ENCODE measurements around the gene ALK.
"Not testable (repeated sequence)": the region's sequence is repeated elsewhere in the genome, so short reads cannot be mapped to it uniquely, and the experiment has no call there.

The ALK gene

DNA sequence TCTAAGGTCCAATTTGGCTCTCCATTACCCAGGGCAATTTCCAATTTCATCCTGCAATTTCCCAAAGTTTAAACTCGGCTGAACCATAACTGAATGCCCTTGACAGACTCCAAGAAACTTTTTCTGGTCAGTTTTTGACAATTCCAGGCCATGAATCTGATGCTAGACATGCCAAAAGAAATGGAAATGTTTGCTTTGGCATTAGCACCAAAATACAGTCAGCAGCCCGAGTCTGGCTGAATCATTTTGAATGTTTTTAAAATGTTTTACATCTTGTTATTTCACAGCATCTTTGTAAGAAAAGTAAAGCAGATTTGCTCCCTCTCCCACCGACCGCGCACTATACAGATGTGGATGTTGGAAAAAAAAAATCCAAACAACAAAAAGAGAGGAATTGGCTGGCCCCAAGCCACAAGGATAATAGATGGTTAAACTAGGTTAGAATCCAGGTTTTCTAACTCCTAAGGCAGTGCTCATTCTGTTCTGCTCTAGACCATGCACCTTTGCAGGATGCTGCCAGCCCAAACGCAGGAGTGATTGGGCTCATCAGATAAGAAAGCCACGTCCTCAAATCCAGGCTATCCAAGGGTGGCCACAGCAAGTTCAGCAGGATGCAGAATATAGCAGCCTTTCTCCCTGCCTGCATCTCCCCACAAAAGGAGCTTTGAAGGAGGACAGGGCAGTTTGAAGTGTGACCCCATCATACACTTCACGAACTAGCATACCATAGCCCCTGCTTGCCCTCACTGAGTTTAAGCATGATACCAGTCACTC, 167.5 kb downstream of the ALK start:
- DNase-seq: no peak

DNA sequence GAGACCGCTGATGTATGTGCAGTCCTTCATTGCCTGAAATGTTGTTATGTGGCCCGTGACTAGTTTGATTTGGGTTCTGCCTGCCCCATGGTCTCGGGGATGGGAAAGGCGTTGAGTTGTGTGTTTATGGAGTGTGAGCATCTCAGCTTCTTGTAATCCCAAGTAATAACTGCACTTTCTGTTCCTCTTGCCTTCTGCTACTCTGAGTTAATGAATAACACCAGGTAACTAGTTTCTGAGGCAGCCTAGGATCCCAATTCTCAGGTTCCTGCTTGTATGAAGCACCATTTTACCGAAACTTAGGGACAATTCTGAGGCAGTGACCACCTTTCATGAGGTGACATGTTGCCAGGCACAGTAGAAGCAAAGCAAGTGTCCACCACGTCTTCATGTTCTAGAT, 170.0 kb downstream of the ALK start:
- DNase-seq: no peak

DNA sequence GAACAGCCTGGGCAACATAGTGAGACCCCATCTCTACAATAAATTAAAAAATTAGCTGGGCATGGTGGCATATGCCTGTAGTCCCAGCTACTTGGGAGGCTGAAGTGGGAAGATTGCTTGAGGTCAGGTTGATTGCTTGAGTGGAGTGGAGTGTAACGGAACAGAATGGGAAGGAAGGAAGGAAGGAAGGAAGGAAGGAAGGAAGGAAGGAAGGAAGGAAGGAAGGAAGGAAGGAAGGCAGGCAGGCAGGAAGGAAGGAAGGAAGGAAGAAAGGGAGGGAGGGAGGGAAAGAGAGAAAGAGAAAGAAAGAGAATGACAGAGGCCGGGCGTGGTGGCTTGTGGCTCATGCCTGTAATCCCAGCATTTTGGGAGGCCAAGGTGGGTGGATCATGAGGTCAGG, 170.9 kb downstream of the ALK start:
- DNase-seq: not testable (repeated sequence)

DNA sequence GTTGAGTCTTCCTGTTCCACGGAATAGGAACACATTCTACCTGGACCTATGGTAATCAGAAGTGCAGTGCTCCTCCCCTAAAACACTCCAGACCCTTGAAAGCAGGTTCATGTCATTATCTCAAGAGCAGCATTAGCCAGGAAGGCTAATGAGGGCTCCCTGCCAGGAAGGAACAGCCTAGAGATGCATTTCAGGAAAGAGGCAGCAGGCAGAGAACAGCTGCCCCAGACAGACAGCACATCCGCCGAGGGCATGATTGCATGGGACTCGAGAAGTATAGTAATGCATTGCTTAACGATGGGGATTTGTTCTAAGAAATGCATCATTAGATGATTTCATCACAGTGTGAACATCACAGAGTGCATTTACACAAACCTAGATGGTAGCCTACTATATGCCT, 171.5 kb downstream of the ALK start:
- DNase-seq: no peak

DNA sequence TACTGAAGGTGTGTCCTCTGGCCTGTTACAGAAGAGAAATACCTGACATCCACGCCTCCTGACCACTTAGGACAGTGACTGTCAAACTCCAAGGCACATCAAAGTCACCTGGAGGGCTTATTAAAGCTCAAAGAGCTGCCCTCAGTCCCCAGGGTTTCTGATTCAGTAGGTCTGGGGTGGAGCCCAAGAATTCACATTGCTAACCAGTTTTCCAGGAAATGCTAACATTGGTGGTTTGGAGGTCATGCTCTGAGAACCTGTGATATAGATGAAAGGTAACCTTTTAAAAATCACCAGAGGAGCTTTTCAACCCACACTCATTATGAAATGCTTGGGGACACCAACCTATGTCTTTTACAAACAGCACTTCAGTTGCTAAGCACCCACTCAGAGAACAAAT, 172.3 kb downstream of the ALK start:
- DNase-seq: no peak

DNA sequence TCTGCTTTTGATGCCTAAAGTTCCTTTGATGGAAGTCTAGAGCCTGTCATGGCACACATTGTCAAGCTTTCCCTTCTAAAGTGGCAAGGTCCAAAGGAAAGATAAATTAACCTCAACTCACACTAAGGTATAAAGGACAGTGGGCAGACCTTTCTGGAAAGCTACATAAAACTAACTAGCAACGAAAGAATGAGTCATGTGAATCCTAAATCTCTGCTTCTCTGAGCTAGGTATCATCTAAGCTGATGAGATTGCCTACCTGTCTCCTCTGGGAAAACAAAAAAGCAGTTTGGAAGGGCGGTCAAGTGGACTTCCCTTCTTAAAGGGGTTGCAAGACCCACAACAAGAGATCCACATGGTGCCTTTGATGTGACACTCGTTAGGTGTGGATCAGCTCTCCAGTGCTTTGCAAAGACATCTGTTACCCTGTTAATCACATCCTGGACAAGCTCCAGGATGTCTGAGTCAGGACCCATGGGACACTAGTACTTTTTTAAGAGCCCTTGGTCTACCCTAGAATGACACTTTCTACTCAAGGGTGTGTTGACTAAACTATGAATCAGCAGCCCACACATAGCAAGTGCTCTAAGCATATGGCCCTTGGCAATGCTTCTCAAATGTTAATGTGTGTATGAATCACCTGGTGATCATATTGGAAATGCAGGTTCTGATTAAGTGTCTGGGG, 173.5 kb downstream of the ALK start:
- no peak for DNase-seq

DNA sequence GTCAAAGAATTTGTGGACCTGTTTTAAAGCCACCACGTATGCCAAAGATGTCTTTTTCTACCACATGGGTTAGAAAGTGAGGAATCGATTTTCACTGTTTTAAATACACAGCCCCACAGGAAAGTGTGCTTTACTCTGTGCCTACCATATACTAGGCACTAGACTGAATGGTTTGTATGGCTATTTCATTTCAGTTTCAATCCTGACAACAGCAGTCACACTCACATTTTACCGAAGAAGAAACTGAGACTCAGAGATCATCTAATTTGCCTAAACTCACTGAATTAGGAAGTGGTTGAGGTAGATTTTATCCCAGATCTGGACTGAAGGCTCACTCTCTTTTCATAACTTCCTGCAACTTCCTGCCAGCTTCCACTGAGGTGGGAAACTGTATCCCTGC, 176.4 kb downstream of the ALK start:
- DNase-seq: no peak

DNA sequence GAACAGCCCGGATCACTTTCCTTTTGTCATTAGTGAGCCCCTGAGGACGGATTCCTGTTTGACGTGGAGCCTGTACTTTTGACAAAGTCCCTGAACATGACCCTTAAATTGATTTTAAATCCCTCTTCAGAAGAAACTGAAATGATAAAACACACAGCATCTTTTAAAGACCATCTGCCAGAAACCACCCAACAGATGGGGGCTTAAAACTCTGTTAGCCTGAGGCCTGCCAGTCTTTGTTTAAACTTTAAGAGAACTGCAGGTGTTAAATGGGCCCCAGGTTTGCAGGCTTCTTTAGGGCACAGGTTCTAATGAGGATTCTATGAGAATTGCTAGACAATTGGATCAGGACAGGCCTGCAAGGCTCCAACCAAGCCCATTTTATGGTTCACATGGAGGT, 177.9 kb downstream of the ALK start:
- DNase-seq: no peak

DNA sequence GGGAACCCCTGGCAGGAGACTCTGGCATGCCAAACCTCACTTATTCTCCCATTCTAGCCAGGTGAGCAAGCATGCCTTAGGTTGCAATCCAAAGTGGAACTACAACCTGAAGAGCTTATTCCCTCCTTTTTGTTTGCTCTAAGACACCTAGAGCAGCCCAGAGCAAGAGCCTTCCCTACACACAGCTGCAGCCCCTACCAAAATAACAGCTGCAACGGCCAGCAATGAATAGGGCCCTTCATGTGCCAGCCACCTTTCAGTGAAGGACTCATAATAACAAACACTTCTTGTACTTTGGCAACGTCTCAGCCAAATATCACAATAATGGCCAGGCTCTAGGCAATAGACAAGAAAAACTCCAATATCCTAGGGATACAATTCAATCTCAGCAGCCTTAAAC, 178.7 kb downstream of the ALK start:
- DNase-seq: no peak

DNA sequence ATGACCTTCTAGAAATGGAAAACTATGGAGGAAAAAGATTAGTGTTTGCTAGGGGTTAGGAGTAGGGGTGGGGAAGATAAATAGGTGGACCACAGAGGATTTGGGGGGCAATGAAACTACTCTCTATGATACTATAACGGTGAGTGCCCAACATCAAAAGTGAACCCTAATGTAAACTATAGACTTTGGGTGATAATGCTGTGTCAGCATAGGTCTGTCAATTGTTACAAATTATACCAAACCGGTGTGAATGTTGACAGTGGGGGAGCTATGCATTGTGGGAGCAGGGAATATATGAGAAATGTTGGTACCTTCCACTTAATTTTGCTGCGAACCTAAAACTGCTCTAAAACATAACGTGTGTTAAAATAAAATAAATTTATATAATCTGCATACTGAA, 180.3 kb downstream of the ALK start:
- no peak for DNase-seq

DNA sequence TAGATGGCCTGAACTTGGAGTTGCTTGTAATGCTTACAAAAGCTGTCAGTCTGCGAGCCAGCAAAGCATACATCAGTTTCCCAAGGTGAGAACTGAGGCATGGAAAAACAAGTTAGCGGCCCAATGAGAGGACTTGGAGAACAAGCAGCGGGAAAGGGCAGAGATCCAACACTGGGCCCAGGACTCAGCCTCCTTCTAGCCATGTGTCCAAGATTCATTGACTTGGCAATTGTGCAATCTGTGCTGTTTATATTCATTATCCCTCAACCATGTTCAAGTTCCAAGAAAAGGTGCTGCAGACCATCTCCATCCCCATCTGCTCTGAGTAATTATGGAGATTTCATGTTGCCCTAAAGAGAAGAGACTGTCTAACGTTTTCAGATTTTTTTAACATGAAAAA, 187.4 kb downstream of the ALK start:
- no peak for DNase-seq

DNA sequence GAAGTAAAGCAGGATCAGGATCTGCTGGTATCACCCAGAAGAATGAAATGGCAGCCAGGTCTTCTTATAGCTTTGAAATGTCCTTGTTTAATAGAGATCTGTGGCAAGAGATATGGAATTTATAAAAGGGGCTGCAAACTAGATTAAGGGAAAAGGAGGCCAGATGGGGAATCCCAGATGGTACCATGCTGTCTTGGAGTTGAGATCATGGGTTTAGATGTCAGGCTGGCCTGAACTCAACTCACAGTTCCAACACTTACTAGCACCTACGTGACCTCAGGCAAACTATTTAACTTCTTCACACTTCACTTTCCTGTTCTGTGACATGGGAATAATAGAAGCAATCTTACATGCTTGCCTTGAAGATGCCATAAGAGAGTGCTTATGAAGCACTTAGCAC, 188.2 kb downstream of the ALK start:
- no peak for DNase-seq

DNA sequence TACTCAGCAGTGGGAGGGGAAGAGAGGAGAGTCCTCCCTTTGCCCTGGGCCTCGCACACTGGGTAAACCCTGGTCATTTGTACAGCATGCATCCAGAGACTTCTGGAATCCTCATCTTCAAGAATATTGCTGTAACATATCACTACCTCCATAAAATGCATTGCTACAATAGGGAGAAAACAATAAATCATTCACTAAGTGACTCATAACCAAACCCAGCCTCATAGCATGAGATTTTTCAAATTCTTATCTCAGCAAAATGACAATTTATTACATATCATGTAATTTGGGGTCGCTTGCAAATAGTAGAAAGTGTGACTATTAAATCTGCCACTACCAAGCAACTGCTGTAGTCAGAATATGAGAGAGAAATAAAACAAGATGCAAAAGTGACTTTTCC, 189.4 kb downstream of the ALK start:
- DNase-seq: no peak

DNA sequence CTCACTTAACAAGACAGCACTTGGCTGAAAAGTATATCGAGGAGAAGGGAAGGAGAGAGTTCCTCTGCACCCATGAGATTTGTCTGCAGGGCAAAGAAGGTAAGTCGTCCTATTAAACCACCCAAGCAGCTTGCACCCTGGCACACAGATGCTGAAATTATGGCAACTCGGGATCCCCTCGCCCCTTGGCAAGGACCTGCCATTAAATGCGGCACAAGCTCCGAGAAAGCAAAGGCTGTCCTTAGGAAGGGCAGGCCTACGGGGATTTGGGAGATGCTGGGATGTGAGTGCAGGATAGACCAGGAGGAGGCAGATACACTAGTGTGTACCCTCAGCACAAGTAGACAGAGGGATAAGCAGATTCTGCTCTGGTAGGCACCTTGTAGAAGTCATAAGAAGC, 191.5 kb downstream of the ALK start:
- DNase-seq: no peak

DNA sequence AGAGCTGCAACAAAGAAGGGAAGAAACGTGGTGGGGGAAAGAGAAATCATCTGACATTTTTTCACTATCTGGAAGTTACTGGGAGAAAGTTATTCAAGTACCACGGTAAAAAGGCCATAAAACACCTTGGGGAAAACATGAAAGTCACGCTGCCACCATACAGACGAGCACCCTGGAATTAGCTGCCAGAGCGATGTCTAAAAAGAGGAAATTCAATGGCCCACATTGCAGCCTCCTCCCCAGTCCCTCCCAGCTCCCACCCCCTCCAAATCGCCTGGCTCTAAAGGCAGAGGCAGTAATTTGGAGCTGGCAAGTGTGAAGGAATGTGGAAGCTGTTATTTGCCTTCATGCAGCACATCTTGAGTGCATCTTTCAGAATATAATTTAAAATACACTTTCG, 192.0 kb downstream of the ALK start:
- DNase-seq: no peak

DNA sequence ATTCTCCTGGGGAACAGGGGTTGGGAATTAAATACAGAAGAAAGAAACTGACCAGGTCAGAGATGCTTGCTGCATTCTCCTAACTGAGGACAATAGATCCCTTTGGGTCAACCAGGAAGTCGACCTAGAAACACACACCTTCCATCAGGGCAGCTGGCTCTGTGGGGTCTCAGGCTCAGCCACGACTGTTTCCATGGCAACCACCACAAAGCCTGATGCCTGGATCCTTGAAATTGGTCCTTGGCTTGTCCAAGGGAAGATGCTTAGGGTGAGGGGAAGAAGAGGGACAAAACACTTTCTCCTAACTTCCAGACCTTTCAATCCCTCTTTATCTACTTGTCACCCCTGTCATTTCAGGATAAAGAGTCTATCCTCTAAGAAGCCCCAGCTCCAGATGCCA, 194.4 kb downstream of the ALK start:
- no peak for DNase-seq

DNA sequence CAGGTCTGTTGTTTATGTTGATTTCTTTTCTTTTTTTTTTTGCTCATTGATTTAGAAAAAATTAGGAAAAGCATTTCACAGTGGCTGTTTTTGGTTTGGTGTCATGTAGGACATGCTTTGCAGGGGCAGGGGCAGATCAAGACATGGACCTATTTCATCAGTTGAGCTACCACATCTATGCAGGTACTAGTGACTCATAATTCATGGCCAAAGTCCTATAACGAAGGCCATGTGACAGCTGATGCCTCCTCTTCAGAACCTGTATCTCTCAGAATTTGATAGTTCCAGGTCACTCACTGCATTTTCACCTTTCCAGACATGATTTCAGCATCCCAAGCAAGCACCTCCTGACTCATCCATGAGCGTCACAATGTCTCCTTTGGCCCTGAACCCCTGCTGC, 195.8 kb downstream of the ALK start:
- no peak for DNase-seq

DNA sequence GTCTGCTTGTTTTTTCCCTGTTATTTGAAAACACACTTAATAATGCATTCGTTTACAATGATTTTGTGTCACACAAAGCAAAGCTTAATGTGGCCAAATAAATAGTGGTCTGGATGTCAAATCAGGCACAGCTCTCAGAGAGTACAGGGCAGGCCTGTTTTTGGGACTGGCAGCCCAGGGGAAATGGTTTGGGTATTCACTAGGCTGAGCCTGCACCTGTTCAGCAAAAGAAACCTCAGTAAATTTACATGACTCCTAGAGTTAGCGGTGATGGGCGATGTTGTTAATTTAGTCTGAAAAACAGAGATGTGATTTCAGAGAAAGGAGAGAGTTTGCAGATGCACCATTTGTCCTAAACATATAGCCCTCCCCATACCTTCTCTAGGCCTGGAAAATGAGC, 197.1 kb downstream of the ALK start:
- no peak for DNase-seq

DNA sequence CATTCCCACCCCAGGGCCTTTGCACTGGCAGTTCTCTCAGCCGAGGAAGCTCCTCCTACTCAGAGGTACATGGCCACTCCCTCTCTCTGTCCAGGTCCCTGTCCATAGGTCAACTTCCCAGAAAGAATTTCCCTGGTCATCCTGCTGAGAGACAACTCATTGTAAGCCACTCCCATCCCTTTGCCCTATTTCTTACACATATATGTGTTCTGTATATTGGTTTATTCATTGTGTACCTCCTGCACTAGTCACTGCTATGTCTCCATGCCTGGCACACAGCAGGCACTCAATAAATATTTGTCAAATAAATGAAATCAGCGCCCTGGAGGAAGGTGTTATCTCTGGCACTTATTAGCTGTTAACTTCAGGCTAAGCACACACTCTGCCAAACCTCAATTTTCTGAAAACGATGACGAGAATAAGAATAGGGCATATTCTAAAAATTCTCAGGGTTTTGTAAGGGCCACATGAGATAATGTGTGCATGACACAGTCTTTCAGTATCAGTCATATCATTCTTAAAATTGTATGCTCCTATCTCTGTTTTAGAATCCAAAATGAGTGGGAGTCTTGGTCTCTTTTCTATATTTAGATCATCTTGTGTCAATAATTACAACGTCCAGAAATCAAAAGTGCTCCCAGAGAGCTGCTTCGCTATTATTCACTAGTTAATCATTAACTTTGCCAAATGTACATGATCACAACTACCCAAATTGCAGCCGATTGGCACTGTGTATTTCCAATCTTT, 198.0 kb downstream of the ALK start:
- no peak for DNase-seq

DNA sequence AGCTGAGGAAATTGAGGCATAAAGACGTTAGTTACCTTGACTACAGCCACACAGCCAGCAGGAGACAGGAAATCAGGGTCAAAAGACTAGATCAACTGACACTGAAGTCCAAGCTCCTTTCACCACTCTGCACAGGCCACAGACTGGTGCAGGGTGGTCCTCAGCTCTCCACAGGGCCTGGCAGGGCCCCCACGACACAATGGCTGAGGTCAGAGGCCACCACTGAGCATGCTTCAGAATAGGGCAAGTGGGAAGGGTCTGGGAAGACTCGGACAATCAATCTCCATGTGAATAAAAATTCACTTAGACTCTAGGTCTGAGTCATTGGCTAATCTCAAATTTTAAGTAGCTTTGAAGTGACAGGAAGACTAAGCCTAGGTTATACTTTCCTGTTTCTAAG, 201.7 kb downstream of the ALK start:
- DNase-seq: no peak

DNA sequence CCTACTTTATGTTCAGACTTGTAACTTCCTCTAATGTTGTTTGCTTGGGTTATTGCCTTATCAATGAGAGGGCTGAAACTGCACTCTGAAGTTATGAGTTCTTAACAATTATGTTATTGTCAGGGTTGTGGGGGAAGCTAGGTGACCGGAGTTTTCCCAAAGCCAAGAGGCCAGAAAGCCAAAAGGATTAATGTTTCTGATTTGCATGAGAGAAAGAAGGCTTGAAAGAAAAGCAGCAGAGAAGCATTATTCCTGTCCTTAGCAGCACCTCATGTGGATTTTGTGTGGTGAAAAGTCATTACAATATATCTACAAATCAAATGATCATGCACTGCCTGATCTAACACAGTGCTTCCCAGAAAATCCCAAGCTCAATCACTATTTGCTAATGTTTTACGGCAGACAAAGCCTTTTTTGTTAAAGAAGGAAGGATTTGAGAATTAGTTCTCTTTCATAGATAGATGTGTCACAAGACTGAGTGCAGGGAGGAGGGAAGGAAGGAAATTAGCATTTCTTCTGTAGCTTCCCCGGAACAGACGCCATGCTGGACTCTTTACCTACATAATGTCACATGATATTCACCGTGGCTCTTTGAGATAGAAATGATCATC, 203.2 kb downstream of the ALK start:
- no peak for DNase-seq

DNA sequence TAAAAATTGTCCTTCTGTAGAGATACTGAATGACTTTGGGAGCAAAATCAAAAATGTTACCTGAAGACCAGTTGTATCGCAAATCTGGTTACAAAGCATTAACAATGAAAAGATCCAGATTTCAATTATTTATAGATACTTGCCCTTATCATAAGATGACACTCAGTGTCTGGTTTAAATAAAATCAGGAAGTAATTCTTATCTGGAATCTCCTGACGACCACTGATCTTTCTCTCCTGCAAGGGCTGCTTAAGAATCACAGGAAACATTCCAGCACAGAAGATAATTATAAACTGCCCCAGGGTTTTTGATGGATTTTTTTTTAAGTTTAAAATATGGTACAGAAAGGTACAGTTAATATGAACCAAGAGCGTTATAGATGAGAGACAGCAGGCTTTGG, 205.7 kb downstream of the ALK start:
- DNase-seq: no peak

DNA sequence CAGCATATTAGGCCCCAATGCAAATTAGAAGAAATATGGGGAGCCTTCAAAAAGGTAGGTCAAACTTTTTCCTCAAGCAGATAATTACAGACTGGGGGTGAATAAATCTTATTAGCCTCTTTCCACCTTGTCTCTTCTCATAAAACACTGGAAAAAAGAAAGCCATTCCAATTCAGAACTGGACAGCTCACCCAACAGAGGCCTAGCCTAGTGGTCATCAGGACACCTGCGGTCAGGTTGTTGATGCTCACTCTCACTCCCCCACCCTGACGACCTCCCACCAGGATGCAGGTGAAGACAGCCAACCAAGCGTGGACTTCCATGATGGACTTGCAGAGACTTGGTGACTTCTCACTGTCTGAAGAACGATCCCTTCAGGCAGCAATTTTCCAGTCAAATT, 207.1 kb downstream of the ALK start:
- no peak for DNase-seq
